ENCODE data around the gene SYNE1.

GRCh38 chr6:152250127-152250526, 387.0 kb downstream of the SYNE1 start:
- TF ChIP-seq CTCF (IDR thresholded peaks at IDR 0.05) (no peak), POLR2A (IDR thresholded peaks at IDR 0.05) (no peak)
